WTC11 (cell line): ENCODE data around the gene CELA2A. TPM values are rescaled to one million over a fixed set of nuclear protein-coding genes. Genes with fewer than 3 reads are reported as not detected.

Experiments used
- ATAC-seq: fragments of 200-7000 bp; cut with Tn5 transposase; 2 replicates; pipeline ENCODE4 v1.10.0; 2021; ENCODE audit warnings: mild to moderate bottlenecking, moderate library complexity
- CTCF ChIA-PET: fragments of 300-600 bp; sonication (Branson Sonifier 250); formaldehyde crosslinking; loops from one replicate; lab custom pipeline; 2021; ENCODE audit warnings: antibody characterized with exemption; lab: Charles Lee
- POLR2A ChIA-PET: fragments of 350-600 bp; sonication (Branson Sonifier 250); formaldehyde crosslinking; loops from one replicate; lab custom pipeline; 2021; ENCODE audit warnings: antibody characterized with exemption; lab: Charles Lee
- DNase-seq: peaks from one replicate; pipeline ENCODE4 v3.0.0; 2021; ENCODE audit warnings: low spot score
- H3K27ac Mint-ChIP-seq: 2 replicates; pipeline ENCODE4 v1.8.0; 2021; ENCODE audit warnings: mixed read lengths
- H3K27me3 Mint-ChIP-seq: 2 replicates; pipeline ENCODE4 v1.8.0; 2021; ENCODE audit warnings: low read depth, mild to moderate bottlenecking, moderate library complexity, mixed read lengths
- H3K36me3 Mint-ChIP-seq: 2 replicates; pipeline ENCODE4 v1.8.0; 2021; ENCODE audit warnings: mixed read lengths
- H3K4me1 Mint-ChIP-seq: 2 replicates; pipeline ENCODE4 v1.8.0; 2022; ENCODE audit warnings: mixed read lengths
- H3K4me3 Mint-ChIP-seq: 2 replicates; pipeline ENCODE4 v1.8.0; 2021; ENCODE audit warnings: mild to moderate bottlenecking, moderate library complexity, mixed read lengths
- H3K9me3 Mint-ChIP-seq: 2 replicates; pipeline ENCODE4 v1.8.0; 2021; ENCODE audit warnings: mixed read lengths
- AFF4 ChIP-seq: sonication (generic); formaldehyde crosslinking; IDR thresholded peaks from 2 replicates; pipeline ENCODE4 v1.8.1; 2023; ENCODE audit warnings: mild to moderate bottlenecking, missing genetic modification reagents, borderline replicate concordance
- ATF2 ChIP-seq: sonication (generic); formaldehyde crosslinking; IDR thresholded peaks from 2 replicates; pipeline ENCODE4 v1.8.1; 2022; ENCODE audit warnings: low read depth, missing genetic modification reagents, borderline replicate concordance
- CBFB ChIP-seq: sonication (generic); formaldehyde crosslinking; IDR thresholded peaks from 2 replicates; pipeline ENCODE4 v1.8.1; 2022; ENCODE audit warnings: mild to moderate bottlenecking, low read depth, missing genetic modification reagents
- FOXP1 ChIP-seq: sonication (generic); formaldehyde crosslinking; IDR thresholded peaks from 2 replicates; pipeline ENCODE4 v1.8.0; 2022; ENCODE audit warnings: missing genetic modification reagents, mild to moderate bottlenecking, moderate library complexity, borderline replicate concordance
- JAZF1 ChIP-seq: fragments of 250-450 bp; sonication (Bioruptor Pico); IDR thresholded peaks from 2 replicates; pipeline ENCODE4 v1.9.0; 2021; ENCODE audit warnings: moderate library complexity, mild to moderate bottlenecking, inconsistent platforms
- MAX ChIP-seq: sonication (generic); formaldehyde crosslinking; IDR thresholded peaks from 2 replicates; pipeline ENCODE4 v1.8.0; 2022; ENCODE audit warnings: mild to moderate bottlenecking, missing genetic modification reagents
- NFATC4 ChIP-seq: fragments of 250-450 bp; sonication (Bioruptor Pico); IDR thresholded peaks from 2 replicates; pipeline ENCODE4 v1.9.0; 2021; ENCODE audit warnings: mild to moderate bottlenecking
- NFE2L1 ChIP-seq: sonication (generic); formaldehyde crosslinking; IDR thresholded peaks from 2 replicates; pipeline ENCODE4 v1.8.1; 2023; ENCODE audit warnings: missing genetic modification reagents
- NR1H2 ChIP-seq: sonication (generic); formaldehyde crosslinking; IDR thresholded peaks from 2 replicates; pipeline ENCODE4 v1.9.0; 2021; ENCODE audit warnings: mild to moderate bottlenecking, moderate library complexity, missing genetic modification reagents
- NR2C2 ChIP-seq: sonication (generic); formaldehyde crosslinking; IDR thresholded peaks from 2 replicates; pipeline ENCODE4 v1.8.0; 2022; ENCODE audit warnings: mild to moderate bottlenecking, missing genetic modification reagents
- NR3C1 ChIP-seq: sonication (generic); formaldehyde crosslinking; conservative IDR thresholded peaks from 2 replicates; pipeline ENCODE4 v1.8.1; 2023; ENCODE audit warnings: low read depth, mild to moderate bottlenecking, missing genetic modification reagents
- OVOL2 ChIP-seq: fragments of 250-450 bp; sonication (Bioruptor Pico); IDR thresholded peaks from 2 replicates; pipeline ENCODE4 v1.9.0; 2021; ENCODE audit warnings: mild to moderate bottlenecking, borderline replicate concordance
- PRDM15 ChIP-seq: sonication (generic); formaldehyde crosslinking; IDR thresholded peaks from 2 replicates; pipeline ENCODE4 v1.8.0; 2022; ENCODE audit warnings: missing genetic modification reagents
- RORB ChIP-seq: fragments of 250-450 bp; sonication (Bioruptor Pico); IDR thresholded peaks from 2 replicates; pipeline ENCODE4 v1.9.0; 2021; ENCODE audit warnings: mild to moderate bottlenecking
- SOX15 ChIP-seq: fragments of 250-450 bp; sonication (Bioruptor Pico); IDR thresholded peaks from 2 replicates; pipeline ENCODE4 v1.9.0; 2021; ENCODE audit warnings: mild to moderate bottlenecking
- TCF7 ChIP-seq: sonication (generic); formaldehyde crosslinking; IDR thresholded peaks from 2 replicates; pipeline ENCODE4 v1.8.0; 2022; ENCODE audit warnings: mild to moderate bottlenecking, low read depth, missing genetic modification reagents, moderate library complexity
- TEAD4 ChIP-seq: sonication (generic); formaldehyde crosslinking; IDR thresholded peaks from 2 replicates; pipeline ENCODE4 v1.8.0; 2022; ENCODE audit warnings: mild to moderate bottlenecking, missing genetic modification reagents
- TP53 ChIP-seq: sonication (generic); formaldehyde crosslinking; IDR thresholded peaks from 2 replicates; pipeline ENCODE4 v1.8.1; 2023; ENCODE audit warnings: mild to moderate bottlenecking, missing genetic modification reagents
- ZBTB43 ChIP-seq: sonication (generic); formaldehyde crosslinking; IDR thresholded peaks from 2 replicates; pipeline ENCODE4 v1.8.1; 2023; ENCODE audit warnings: mild to moderate bottlenecking, missing genetic modification reagents
- ZNF138 ChIP-seq: sonication (generic); formaldehyde crosslinking; conservative IDR thresholded peaks from 2 replicates; pipeline ENCODE4 v1.8.1; 2022; ENCODE audit warnings: mild to moderate bottlenecking, moderate library complexity, missing genetic modification reagents
- ZNF396 ChIP-seq: fragments of 250-450 bp; sonication (Bioruptor Pico); IDR thresholded peaks from 2 replicates; pipeline ENCODE4 v1.8.0; 2021; ENCODE audit warnings: mild to moderate bottlenecking, moderate library complexity, borderline replicate concordance
- ZNF416 ChIP-seq: fragments of 250-450 bp; sonication (Bioruptor Pico); IDR thresholded peaks from 2 replicates; pipeline ENCODE4 v1.9.0; 2021; ENCODE audit warnings: mild to moderate bottlenecking, inconsistent platforms
- total RNA-seq: library from RNA; stranded (reverse); gene quantifications from 3 replicates; pipeline ENCODE4 v1.2.3, GENCODE V29; 2021

Gene CELA2A
- total RNA-seq, 1 experiment from 2014 or later, result 0.83 TPM

- TF ChIP-seq PRDM15 (CRISPR knock-in tag) (no peak), ATF2 (no peak), RORB (no peak), CBFB (CRISPR knock-in tag) (no peak)
Measured at GRCh38 chr1:15442759-15443158, 13.8 kb upstream of the CELA2A start (continued).

- CTCF ChIA-PET, result interaction anchor here (5.0 kb wide), 1 partner anchor 12 kb away, joined by 20 read pairs; no protein-coding TSS in a partner anchor
- no peak for DNase-seq
- no peak overlapping the region for H3K27ac Mint-ChIP-seq
Measured at GRCh38 chr1:15443281-15443680, 13.3 kb upstream of the CELA2A start.

More at GRCh38 chr1:15443281-15443680, 13.3 kb upstream of the CELA2A start:
- 0 out of 2 replicates have a peak, but pooled peaks cover 4% of the 10 kb centered on the region for H3K27me3 Mint-ChIP-seq
- H3K9me3 Mint-ChIP-seq, result no peaks in the 10 kb centered on the region
- no peak for ATAC-seq
- H3K36me3 Mint-ChIP-seq, result no peaks in the 10 kb centered on the region
- H3K4me1 Mint-ChIP-seq, result no peaks in the 10 kb centered on the region
- POLR2A ChIA-PET, result interaction anchor here (0.6 kb wide), 1 partner anchor 86 kb away, joined by 3 read pairs; no protein-coding TSS in a partner anchor
- no peak overlapping the region for H3K4me3 Mint-ChIP-seq
- TF ChIP-seq OVOL2 (no peak), TEAD4 (CRISPR knock-in tag) (no peak), NR1H2 (CRISPR knock-in tag) (no peak), NR2C2 (CRISPR knock-in tag) (no peak), NFE2L1 (CRISPR knock-in tag) (no peak), SOX15 (CRISPR knock-in tag) (no peak), NR3C1 (CRISPR knock-in tag) (no peak), FOXP1 (CRISPR knock-in tag) (no peak), ZNF396 (CRISPR knock-in tag) (no peak), ZBTB43 (CRISPR knock-in tag) (no peak), TP53 (CRISPR knock-in tag) (no peak), JAZF1 (CRISPR knock-in tag) (no peak), TCF7 (CRISPR knock-in tag) (no peak), ZNF138 (CRISPR knock-in tag) (no peak), ZNF416 (CRISPR knock-in tag) (no peak), NFATC4 (no peak), MAX (no peak), AFF4 (CRISPR knock-in tag) (no peak)
